Mammary epithelial cell (primary cell): ENCODE results near the gene FLRT1.

Experiments used
- CTCF ChIP-seq, 2 donors: IDR thresholded peaks in 1 of 2; conservative IDR thresholded peaks in 1 of 2; 2 replicates each; pipeline ENCODE4 v1.5.1; 2011 to 2012; ENCODE audit warnings: inconsistent platforms in 2 of 2, low read length in 2 of 2, mild to moderate bottlenecking in 2 of 2, control low read depth in 1 of 2, low read depth in 1 of 2; ENCODE audit not compliant: insufficient read depth in 1 of 2; ENCODE audit errors: extremely low read depth in 1 of 2
- EZH2 ChIP-seq: IDR thresholded peaks from 2 replicates; pipeline ENCODE4 v1.6.1; 2012; ENCODE audit warnings: low read length, inconsistent platforms, borderline replicate concordance

- TF ChIP-seq EZH2 (no peak), CTCF (conservative IDR thresholded peaks at IDR 0.05 in 1 of 2, IDR thresholded peaks at IDR 0.05 in 1 of 2; ENCODE audit: extremely low read depth in 1 of 2, insufficient read depth in 1 of 2, low read depth in 1 of 2, low read length in 2 of 2) (peak in 1 of 2 donors; percentile 33)
Measured at GRCh38 chr11:64040684-64041322, 5.1 kb downstream of the FLRT1 start.
